SK-N-SH (cell line): ENCODE data around the gene CYTH4. TPM values are rescaled to one million over a fixed set of nuclear protein-coding genes. Genes with fewer than 3 reads are reported as not detected.

Source experiments
- CTCF ChIA-PET: fragments of 300-600, 350-600 bp; formaldehyde crosslinking; extraction: SDS; loops from one replicate; lab custom pipeline; 2021; lab: Yijun Ruan, JAX
- POLR2A ChIA-PET: fragments of 350-600 bp; sonication (Branson Sonifier 250); formaldehyde crosslinking; extraction: SDS; loops from one replicate; lab custom pipeline; 2020; ENCODE audit warnings: antibody characterized with exemption, inconsistent platforms; lab: Yijun Ruan, JAX
- DNase-seq: peaks from one replicate; pipeline ENCODE4 v3.0.0; 2012
- H2AFZ ChIP-seq: fragments of 200-600 bp; sonication (generic); 2 replicates; pipeline ENCODE4 v1.8.1; 2016; ENCODE audit warnings: antibody characterized with exemption, mild to moderate bottlenecking, low read depth
- H3F3A ChIP-seq: fragments of 200-600 bp; sonication (generic); replicated peaks from 2 replicates; pipeline ENCODE3; 2016; ENCODE audit warnings: antibody characterized with exemption, mild to moderate bottlenecking; ENCODE audit not compliant: insufficient read depth
- H3K27ac ChIP-seq, 2 experiments: fragments of 200-500 bp in 1 of 2; fragments of 200-600 bp in 1 of 2; sonication (Bioruptor generic) in 1 of 2; sonication (generic), shearing (Covaris generic) in 1 of 2; 2 replicates each; pipeline versions ENCODE4 v1.5.1 to v1.6.1; 2014 to 2016; ENCODE audit warnings: low read depth in 2 of 2, inconsistent platforms in 1 of 2, low read length in 1 of 2, mild to moderate bottlenecking in 1 of 2, mixed read lengths in 1 of 2
- H3K27me3 ChIP-seq: fragments of 200-600 bp; sonication (generic), shearing (Covaris generic); 2 replicates; pipeline ENCODE4 v1.6.1; 2016; ENCODE audit warnings: mixed run types; ENCODE audit not compliant: insufficient read depth
- H3K36me3 ChIP-seq, 2 experiments: fragments of 200-500 bp in 1 of 2; fragments of 200-600 bp in 1 of 2; sonication (Bioruptor generic) in 1 of 2; sonication (generic) in 1 of 2; replicated peaks in 1 of 2; 2 replicates each; pipeline versions ENCODE3 to v1.5.1; 2014 to 2016; ENCODE audit warnings: low read length in 1 of 2, mild to moderate bottlenecking in 1 of 2; ENCODE audit not compliant: insufficient read depth in 2 of 2, control insufficient read depth in 1 of 2
- H3K4me1 ChIP-seq, 2 experiments: fragments of 200-500 bp in 1 of 2; fragments of 200-600 bp in 1 of 2; sonication (Bioruptor generic) in 1 of 2; sonication (generic), shearing (Covaris generic) in 1 of 2; 2 replicates each; pipeline versions ENCODE4 v1.5.1 to v1.6.1; 2014 to 2016; ENCODE audit warnings: low read depth in 1 of 2, low read length in 1 of 2, mixed run types in 1 of 2; ENCODE audit not compliant: insufficient read depth in 2 of 2, control insufficient read depth in 1 of 2
- H3K4me2 ChIP-seq: fragments of 200-600 bp; sonication (generic), shearing (Covaris generic); 2 replicates; pipeline ENCODE4 v1.6.1; 2017; ENCODE audit warnings: mixed run types
- H3K4me3 ChIP-seq, 2 experiments: fragments of 200-500 bp in 1 of 2; fragments of 200-600 bp in 1 of 2; sonication (Bioruptor generic) in 1 of 2; sonication (generic), shearing (Covaris generic) in 1 of 2; 2 replicates each; pipeline versions ENCODE4 v1.5.1 to v1.8.1; 2014 to 2016; ENCODE audit warnings: low read depth in 2 of 2, inconsistent platforms in 1 of 2, low read length in 1 of 2, mild to moderate bottlenecking in 1 of 2, mixed read lengths in 1 of 2, moderate library complexity in 1 of 2
- H3K79me2 ChIP-seq: fragments of 200-600 bp; sonication (generic); 2 replicates; pipeline ENCODE4 v1.8.1; 2017; ENCODE audit warnings: mild to moderate bottlenecking; ENCODE audit not compliant: insufficient read depth
- H3K9ac ChIP-seq: fragments of 200-600 bp; sonication (generic); 2 replicates; pipeline ENCODE4 v1.6.1; 2017; ENCODE audit warnings: mixed run types
- H3K9me2 ChIP-seq: fragments of 200-600 bp; sonication (generic); 2 replicates; pipeline ENCODE4 v1.6.1; 2017; ENCODE audit warnings: mixed run types
- H3K9me3 ChIP-seq: fragments of 200-600 bp; sonication (generic); 2 replicates; pipeline ENCODE4 v1.6.1; 2017; ENCODE audit warnings: mixed run types, mild to moderate bottlenecking, moderate library complexity
- H4K20me1 ChIP-seq: fragments of 200-600 bp; sonication (generic); 2 replicates; pipeline ENCODE4 v1.6.1; 2017; ENCODE audit warnings: mild to moderate bottlenecking, mixed run types; ENCODE audit not compliant: insufficient read depth
- CHD2 ChIP-seq: fragments of 150-350 bp; IDR thresholded peaks from 2 replicates; pipeline ENCODE4 v1.6.1; 2018; ENCODE audit warnings: low read length; ENCODE audit not compliant: partially characterized antibody
- ELF1 ChIP-seq: IDR thresholded peaks from 2 replicates; pipeline ENCODE4 v1.4.0; 2012
- EZH2phosphoT487 ChIP-seq: fragments of 200-600 bp; sonication (generic); IDR thresholded peaks from 2 replicates; pipeline ENCODE4 v1.6.1; 2017; ENCODE audit warnings: low read depth, mixed run types, mild to moderate bottlenecking, antibody characterized with exemption, moderate library complexity, borderline replicate concordance
- FOSL2 ChIP-seq: IDR thresholded peaks from 2 replicates; pipeline ENCODE4 v1.4.0; 2012; ENCODE audit warnings: low read depth, mild to moderate bottlenecking, moderate library complexity, borderline replicate concordance
- MXI1 ChIP-seq: IDR thresholded peaks from 2 replicates; pipeline ENCODE4 v1.6.1; 2012; ENCODE audit warnings: mild to moderate bottlenecking, low read depth, low read length, improper control_type of control experiment
- NRF1 ChIP-seq: IDR thresholded peaks from 2 replicates; pipeline ENCODE4 v1.6.1; 2012; ENCODE audit warnings: low read depth, mild to moderate bottlenecking, low read length
- PBX3 ChIP-seq: IDR thresholded peaks from 2 replicates; pipeline ENCODE4; 2012
- POLR2AphosphoS5 ChIP-seq: IDR thresholded peaks from 2 replicates; pipeline ENCODE4 v1.6.1; 2012; ENCODE audit warnings: low read depth, low read length
- RFX5 ChIP-seq: IDR thresholded peaks from 2 replicates; pipeline ENCODE4 v1.6.1; 2012; ENCODE audit warnings: mild to moderate bottlenecking, improper control_type of control experiment, low read length
- SIN3A ChIP-seq: IDR thresholded peaks from 2 replicates; pipeline ENCODE4 v1.6.1; 2012; ENCODE audit warnings: low read depth, mild to moderate bottlenecking, low read length, moderate library complexity, borderline replicate concordance
- TAF1 ChIP-seq: IDR thresholded peaks from 2 replicates; pipeline ENCODE4 v1.6.1; 2012; ENCODE audit warnings: low read depth, mild to moderate bottlenecking, low read length, moderate library complexity, borderline replicate concordance
- YY1 ChIP-seq: IDR thresholded peaks from 2 replicates; pipeline ENCODE4 v1.4.0; 2012; ENCODE audit warnings: low read depth, mild to moderate bottlenecking
- WGBS: methylation state at CpG from one replicate; pipeline ENCODE4 v1.1.6; 2017; ENCODE audit warnings: low lambda C conversion rate; 5-methylcytosine and 5-hydroxymethylcytosine counted together
- polyA plus RNA-seq, 3 experiments: library from polyadenylated mRNA; depleted of rRNA; stranded (reverse); fragments of >200 nt; gene quantifications; 2 replicates each; pipeline ENCODE4 v1.2.3, GENCODE V29; 2012

Gene CYTH4
- polyA plus RNA-seq, 1 of the 3 experiments (the other 2 are of a cell fraction) = 0.07 TPM

GRCh38 chr22:37293172-37293571, 10.9 kb downstream of the CYTH4 start:
- no peak overlapping the region for H3K4me2 ChIP-seq
- WGBS = 28% methylated on average over 3 of the region's 3 CpGs

GRCh38 chr22:37294747-37295146, 12.4 kb downstream of the CYTH4 start:
- WGBS = 40% methylated on average over 3 of the region's 9 CpGs

More at GRCh38 chr22:37293172-37293571, 10.9 kb downstream of the CYTH4 start:
- no peaks in the 10 kb centered on the region for H3K9me2 ChIP-seq
- POLR2A ChIA-PET = no interaction called here
- no peak for DNase-seq
- no peak overlapping the region for H2AFZ ChIP-seq
- H3K36me3 ChIP-seq = no peaks in the 10 kb centered on the region
- no peaks in the 10 kb centered on the region for H4K20me1 ChIP-seq
- CTCF ChIA-PET = interaction anchor here (0.7 to 0.8 kb wide), 2 partner anchors 10 to 163 kb away, joined by 3 read pairs; no protein-coding TSS in a partner anchor
- no peaks in the 10 kb centered on the region for H3F3A ChIP-seq
- H3K4me3 ChIP-seq = no peak overlapping the region
- no peaks in the 10 kb centered on the region for H3K9me3 ChIP-seq
- no peaks in the 10 kb centered on the region for H3K79me2 ChIP-seq
- no peak for TF ChIP-seq NRF1
- no peak for TF ChIP-seq RFX5
- TF ChIP-seq, all 33 proteins: peak for 0
- Histone ChIP-seq H3K27me3 (no peaks in the 10 kb centered on the region), H3K9ac (no peak overlapping the region), H3K4me1 (no peaks in the 10 kb centered on the region), H3K27ac (no peak overlapping the region)

GRCh38 chr22:37295213-37295886, 13.0 kb downstream of the CYTH4 start:
- Histone ChIP-seq H3K4me2 (no peak overlapping the region), H3K27ac (no peak overlapping the region), H3K9me3 (no peaks in the 10 kb centered on the region)
- WGBS = 74% methylated on average over 14 of the region's 18 CpGs
- no peak for TF ChIP-seq MXI1
- no peak for TF ChIP-seq ELF1
- TF ChIP-seq CHD2 = no peak
- TF ChIP-seq TAF1 = no peak
- no peak for TF ChIP-seq EZH2phosphoT487
- TF ChIP-seq SIN3A = no peak
- no peak for TF ChIP-seq PBX3
- TF ChIP-seq, all 33 proteins: peak for 0
- H3K36me3 ChIP-seq = no peaks in the 10 kb centered on the region
- H3K27me3 ChIP-seq = no peaks in the 10 kb centered on the region
- H3F3A ChIP-seq = no peaks in the 10 kb centered on the region
- ChIA-PET CTCF (interaction anchor here (1.0 to 1.4 kb wide), 2 partner anchors 21 to 133 kb away, joined by 3 to 5 read pairs; no protein-coding TSS in a partner anchor), POLR2A (no interaction called here)
- no peak overlapping the region for H2AFZ ChIP-seq
- H3K4me1 ChIP-seq = peaks cover 0 to 3% of the 10 kb centered on the region in 2 experiments; a peak in 1 of 4 replicates
- no peaks in the 10 kb centered on the region for H3K9me2 ChIP-seq
- no peak overlapping the region for H3K9ac ChIP-seq
- DNase-seq = no peak
- H3K4me3 ChIP-seq = no peak overlapping the region
- H4K20me1 ChIP-seq = no peaks in the 10 kb centered on the region
- no peaks in the 10 kb centered on the region for H3K79me2 ChIP-seq

More at GRCh38 chr22:37294747-37295146, 12.4 kb downstream of the CYTH4 start:
- H3K4me2 ChIP-seq = no peak overlapping the region
- no peak overlapping the region for H3K4me3 ChIP-seq
- H3K9me2 ChIP-seq = no peaks in the 10 kb centered on the region
- TF ChIP-seq FOSL2 = no peak
- no peak for TF ChIP-seq YY1
- no peak for TF ChIP-seq CHD2
- no peak for TF ChIP-seq ELF1
- no peak for TF ChIP-seq POLR2AphosphoS5
- no peak for TF ChIP-seq MXI1
- H3K27me3 ChIP-seq = no peaks in the 10 kb centered on the region
- no peak overlapping the region for H3K27ac ChIP-seq
- no peaks in the 10 kb centered on the region for H3K36me3 ChIP-seq
- H3K79me2 ChIP-seq = no peaks in the 10 kb centered on the region
- no peak overlapping the region for H2AFZ ChIP-seq
- ChIA-PET CTCF (no interaction called here), POLR2A (no interaction called here)
- no peaks in the 10 kb centered on the region for H4K20me1 ChIP-seq
- H3K9ac ChIP-seq = no peak overlapping the region
- H3K4me1 ChIP-seq = peaks cover 0 to 3% of the 10 kb centered on the region in 2 experiments; a peak in 1 of 4 replicates
- no peaks in the 10 kb centered on the region for H3F3A ChIP-seq
- DNase-seq = no peak
- no peaks in the 10 kb centered on the region for H3K9me3 ChIP-seq
